Testis (tissue), 2 donors: Measurements from ENCODE around the gene SLC39A9.

Source experiments
- CTCF ChIP-seq, 3 experiments: fragments of 450-650 bp in 2 of 3; fragments of 200-600 bp in 1 of 3; sonication (generic) in 1 of 3; IDR thresholded peaks; one replicate each; pipeline ENCODE4 v1.5.1; 2016 to 2019; ENCODE audit warnings: antibody characterized with exemption in 3 of 3, mild to moderate bottlenecking in 2 of 3, moderate library complexity in 1 of 3
- POLR2A ChIP-seq: fragments of 450-650 bp; IDR thresholded peaks from one replicate; pipeline ENCODE4 v1.6.1; 2017; ENCODE audit warnings: antibody characterized with exemption, mild to moderate bottlenecking, moderate library complexity

DNA sequence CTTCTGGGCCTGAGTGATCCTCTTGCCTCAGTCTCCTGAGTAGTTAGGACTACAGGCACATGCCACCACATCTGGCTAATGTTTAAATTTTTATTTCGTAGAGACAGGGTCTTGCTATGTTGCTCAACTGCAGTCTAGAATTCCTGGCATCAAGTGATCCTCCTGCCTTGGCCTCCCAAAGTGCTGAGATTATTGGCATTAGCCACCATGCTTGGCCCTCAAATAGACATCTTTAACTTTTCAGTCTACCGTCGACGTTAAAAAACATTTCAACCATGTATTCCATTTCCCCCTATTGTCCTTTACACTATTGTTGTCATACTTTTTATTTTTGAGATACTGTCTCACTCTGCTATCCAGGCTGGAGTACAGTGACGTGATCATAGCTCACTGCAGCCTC is 22.8 kb upstream of the SLC39A9 start:
- TF ChIP-seq CTCF (IDR thresholded peaks at IDR 0.05) = no peak
- TF ChIP-seq POLR2A = no peak
